ENCODE measurements around the gene SH3PXD2A. TPM values are rescaled to one million over a fixed set of nuclear protein-coding genes. Genes with fewer than 3 reads are reported as not detected.

SH3PXD2A gene
- total and polyA plus RNA-seq, 10 of the 15 experiments (the other 5 are each of a cell fraction or from before 2014, with no cell fraction given): 0.63 to 14.0 (median 4.4) TPM

DNA sequence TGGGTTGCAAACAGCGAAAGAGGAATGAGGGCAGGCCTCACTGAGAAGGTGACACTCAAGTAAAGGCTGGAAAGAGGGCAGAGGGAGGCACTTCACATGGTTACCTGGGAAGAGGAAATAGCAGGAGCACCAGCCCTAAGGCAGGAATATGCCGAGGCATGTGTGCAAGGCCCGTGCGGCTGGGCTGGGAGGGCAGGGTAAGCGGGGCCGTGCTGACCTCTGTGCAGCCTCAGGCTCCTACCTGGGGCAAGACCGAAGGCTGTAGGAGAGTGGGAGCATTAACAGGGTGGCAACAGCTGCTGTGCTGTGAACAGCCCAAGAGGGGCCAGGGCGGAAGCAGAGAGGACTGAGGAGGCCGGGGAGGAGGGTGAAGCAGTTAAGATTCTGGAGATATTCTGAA lies 24.0 kb upstream of the SH3PXD2A start (continued):
- TF ChIP-seq, protein P1, sequence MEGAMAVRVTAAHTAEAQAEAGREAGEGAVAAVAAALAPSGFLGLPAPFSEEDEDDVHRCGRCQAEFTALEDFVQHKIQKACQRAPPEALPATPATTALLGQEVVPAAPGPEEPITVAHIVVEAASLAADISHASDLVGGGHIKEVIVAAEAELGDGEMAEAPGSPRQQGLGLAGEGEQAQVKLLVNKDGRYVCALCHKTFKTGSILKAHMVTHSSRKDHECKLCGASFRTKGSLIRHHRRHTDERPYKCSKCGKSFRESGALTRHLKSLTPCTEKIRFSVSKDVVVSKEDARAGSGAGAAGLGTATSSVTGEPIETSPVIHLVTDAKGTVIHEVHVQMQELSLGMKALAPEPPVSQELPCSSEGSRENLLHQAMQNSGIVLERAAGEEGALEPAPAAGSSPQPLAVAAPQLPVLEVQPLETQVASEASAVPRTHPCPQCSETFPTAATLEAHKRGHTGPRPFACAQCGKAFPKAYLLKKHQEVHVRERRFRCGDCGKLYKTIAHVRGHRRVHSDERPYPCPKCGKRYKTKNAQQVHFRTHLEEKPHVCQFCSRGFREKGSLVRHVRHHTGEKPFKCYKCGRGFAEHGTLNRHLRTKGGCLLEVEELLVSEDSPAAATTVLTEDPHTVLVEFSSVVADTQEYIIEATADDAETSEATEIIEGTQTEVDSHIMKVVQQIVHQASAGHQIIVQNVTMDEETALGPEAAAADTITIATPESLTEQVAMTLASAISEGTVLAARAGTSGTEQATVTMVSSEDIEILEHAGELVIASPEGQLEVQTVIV (IDR thresholded peaks at IDR 0.05; ENCODE audit: borderline replicate concordance, partially characterized antibody): no peak
- no peak for TF ChIP-seq ZNF384 (IDR thresholded peaks at IDR 0.05; ENCODE audit: borderline replicate concordance, low read depth, low read length)

DNA sequence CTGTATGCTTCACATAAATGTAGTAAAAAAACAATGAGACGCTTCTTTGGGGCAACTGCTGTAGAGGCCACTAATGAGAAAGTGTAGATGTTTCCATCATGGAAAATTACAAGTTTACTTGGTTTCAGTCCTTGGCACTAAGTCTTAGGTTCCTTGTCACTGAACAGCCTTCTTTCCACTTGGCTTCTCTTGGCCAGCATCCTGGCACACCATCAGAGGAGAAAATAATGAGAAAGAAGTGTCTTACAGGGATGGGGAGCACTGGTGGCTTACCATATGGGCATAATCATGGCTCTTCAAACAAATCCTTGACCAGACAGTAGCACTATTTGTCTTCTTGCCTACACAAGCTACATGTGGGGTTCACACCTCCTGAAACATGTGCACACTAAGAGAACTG lies 22.5 kb upstream of the SH3PXD2A start:
- SMC1A ChIA-PET (ENCODE audit: uncharacterized antibody, unreplicated experiment): interaction anchor here (0.6 kb wide), 1 partner anchor 345 kb away, joined by 3 read pairs; no protein-coding TSS in a partner anchor
- RAD21 ChIA-PET (ENCODE audit: unreplicated experiment): no interaction called here
- in situ Hi-C loops (cut with MboI) (no loop called here), intact Hi-C loops (cut with micrococcal nuclease; ENCODE audit: unreplicated experiment) (no loop called here)
- WGBS (ENCODE audit: insufficient coverage, insufficient replicate concordance, low lambda C conversion rate, missing lambda C conversion rate): 96% methylated on average over 1 of the region's 1 CpG
- Histone ChIP-seq H3K27me3 (replicated peaks in 1 of 2; ENCODE audit: control insufficient read depth in 2 of 2, insufficient read depth in 2 of 2, low read length in 1 of 2) (no peaks in the 10 kb centered on the region), H3K36me3 (ENCODE audit: control insufficient read depth in 2 of 2, insufficient read depth in 2 of 2, low read length in 1 of 2) (peaks cover 0 to 11% of the 10 kb centered on the region in 2 experiments; a peak in 1 of 4 replicates), H2AFZ (ENCODE audit: control insufficient read depth, low read depth, low read length) (no peak overlapping the region), H3K4me2 (ENCODE audit: control insufficient read depth, insufficient read depth) (no peak overlapping the region), H3K79me2 (ENCODE audit: control insufficient read depth, insufficient read depth, low read length) (no peaks in the 10 kb centered on the region), H3K4me1 (ENCODE audit: control insufficient read depth, insufficient read depth, low read length) (no peaks in the 10 kb centered on the region), H3K9ac (ENCODE audit: control insufficient read depth, insufficient read depth, low read length) (no peak overlapping the region), H3K9me3 (replicated peaks; ENCODE audit: control insufficient read depth, insufficient read depth, low read length) (no peaks in the 10 kb centered on the region), H3K27ac (ENCODE audit: control insufficient read depth, insufficient read depth) (no peak overlapping the region), H3K4me3 (no peak overlapping the region), H4K20me1 (ENCODE audit: control insufficient read depth, insufficient read depth) (no peaks in the 10 kb centered on the region)
- TF ChIP-seq ZNF24 (IDR thresholded peaks at IDR 0.05): no peak
- ATAC-seq (no peak), FAIRE-seq (no peak), DNase-seq (ENCODE audit: low read depth, low spot score) (no peak)
- CTCF ChIA-PET: interaction anchor here (1.5 kb wide), 1 partner anchor 10 kb away, joined by 4 read pairs; no protein-coding TSS in a partner anchor
- no TSS peak for BruUV-seq (replicated peaks)
- POLR2A ChIA-PET: no interaction called here

Measured in GM12878 (cell line).